Panc1 (cell line): ENCODE data around the gene STX1A. TPM values are rescaled to one million over a fixed set of nuclear protein-coding genes. Genes with fewer than 3 reads are reported as not detected.

Experiments
- ATAC-seq: fragments of 200-7000 bp; cut with Tn5 transposase; 2 replicates; pipeline ENCODE4 v1.9.1; 2020; ENCODE audit warnings: mild to moderate bottlenecking, moderate library complexity
- BruUV-seq: library from RNA; stranded (reverse); fragments of 400-500 nt; replicated peaks from 2 replicates; lab custom pipeline; 2021; lab: Mats Ljungman, UMichigan
- CTCF ChIA-PET: fragments of 300-600 bp; sonication (Branson Sonifier 250); formaldehyde crosslinking; loops from one replicate; lab custom pipeline; 2022; ENCODE audit warnings: antibody characterized with exemption; lab: Charles Lee
- POLR2A ChIA-PET: fragments of 300-600 bp; sonication (Branson Sonifier 250); formaldehyde crosslinking; loops from one replicate; lab custom pipeline; 2022; ENCODE audit warnings: antibody characterized with exemption; lab: Charles Lee
- DNase-seq: peaks from one replicate; pipeline ENCODE4 v3.0.0-alpha.2; 2010; ENCODE audit warnings: low read depth, low spot score
- H3K27ac ChIP-seq: 2 replicates; pipeline ENCODE4 v1.5.1; 2011; ENCODE audit warnings: mild to moderate bottlenecking, low read length, inconsistent platforms
- H3K27me3 ChIP-seq: fragments of 200-500 bp; sonication (Bioruptor generic); 2 replicates; pipeline ENCODE4 v1.6.0; 2014; ENCODE audit warnings: low read length, inconsistent platforms; ENCODE audit not compliant: control insufficient read depth, insufficient read depth
- H3K36me3 ChIP-seq: fragments of 200-500 bp; sonication (Bioruptor generic); 2 replicates; pipeline ENCODE4 v1.5.1; 2014; ENCODE audit warnings: inconsistent platforms, mild to moderate bottlenecking, low read length, moderate library complexity; ENCODE audit not compliant: control insufficient read depth, insufficient read depth
- H3K4me1 ChIP-seq: 2 replicates; pipeline ENCODE4 v1.5.1; 2011; ENCODE audit warnings: inconsistent platforms, mild to moderate bottlenecking, low read length, moderate library complexity; ENCODE audit not compliant: control insufficient read depth, insufficient read depth
- H3K4me3 ChIP-seq, 2 experiments: 2 replicates each; pipeline ENCODE4 v1.5.1; 2011 to 2012; ENCODE audit warnings: low read depth in 2 of 2, low read length in 2 of 2, mild to moderate bottlenecking in 2 of 2, inconsistent platforms in 1 of 2, moderate library complexity in 1 of 2
- H3K9me3 ChIP-seq: fragments of 200-500 bp; sonication (Bioruptor generic); 2 replicates; pipeline ENCODE4 v1.5.1; 2014; ENCODE audit warnings: low read depth, mild to moderate bottlenecking, inconsistent platforms, low read length, moderate library complexity; ENCODE audit not compliant: control insufficient read depth, insufficient read depth
- CTCF ChIP-seq: fragments of 450-650 bp; IDR thresholded peaks from 2 replicates; pipeline ENCODE4 v1.5.1; 2017; ENCODE audit warnings: mild to moderate bottlenecking
- POLR2AphosphoS5 ChIP-seq: IDR thresholded peaks from 2 replicates; pipeline ENCODE4 v1.6.1; 2012; ENCODE audit warnings: mild to moderate bottlenecking, low read depth, low read length, moderate library complexity
- SIN3A ChIP-seq: IDR thresholded peaks from 2 replicates; pipeline ENCODE4 v1.6.1; 2012; ENCODE audit warnings: low read depth, mild to moderate bottlenecking, low read length, moderate library complexity, borderline replicate concordance; ENCODE audit not compliant: insufficient read depth
- TCF7L2 ChIP-seq: IDR thresholded peaks from 2 replicates; pipeline ENCODE4 v1.6.1; 2011; ENCODE audit warnings: mild to moderate bottlenecking, low read depth, low read length, inconsistent platforms
- in situ Hi-C: cut with HindIII; loops from 2 replicates; pipeline ENCODE4 v1.10.0; 2016; ENCODE audit warnings: low sequenced_read_pairs, low pct_unique_long_range_greater_than_20kb
- intact Hi-C: fragments of 100-400 bp; cut with micrococcal nuclease; formaldehyde crosslinking; loops from one replicate; pipeline ENCODE4 v1.10.0; 2022; ENCODE audit not compliant: unreplicated experiment
- total RNA-seq: library from RNA; stranded (reverse); gene quantifications from one replicate; pipeline ENCODE4 v1.2.1, GENCODE V29; 2021; ENCODE audit not compliant: unreplicated experiment
- TF ChIP-seq, protein P1 (sequence below), 2 experiments: IDR thresholded peaks; 2 replicates each; pipeline ENCODE4 v1.6.1; 2011 to 2012; ENCODE audit warnings: low read depth in 2 of 2, control low read depth in 1 of 2, low read length in 1 of 2, mild to moderate bottlenecking in 1 of 2, moderate library complexity in 1 of 2; ENCODE audit not compliant: insufficient read depth in 1 of 2

Gene STX1A
- total RNA-seq, 1 experiment from 2014 or later: 80.9 TPM

GRCh38 chr7:73740212-73740611 lies 20.7 kb upstream of the STX1A start:
- BruUV-seq: no TSS peak
- no peak for TF ChIP-seq TCF7L2
- no peak for TF ChIP-seq CTCF
- TF ChIP-seq, protein P1, sequence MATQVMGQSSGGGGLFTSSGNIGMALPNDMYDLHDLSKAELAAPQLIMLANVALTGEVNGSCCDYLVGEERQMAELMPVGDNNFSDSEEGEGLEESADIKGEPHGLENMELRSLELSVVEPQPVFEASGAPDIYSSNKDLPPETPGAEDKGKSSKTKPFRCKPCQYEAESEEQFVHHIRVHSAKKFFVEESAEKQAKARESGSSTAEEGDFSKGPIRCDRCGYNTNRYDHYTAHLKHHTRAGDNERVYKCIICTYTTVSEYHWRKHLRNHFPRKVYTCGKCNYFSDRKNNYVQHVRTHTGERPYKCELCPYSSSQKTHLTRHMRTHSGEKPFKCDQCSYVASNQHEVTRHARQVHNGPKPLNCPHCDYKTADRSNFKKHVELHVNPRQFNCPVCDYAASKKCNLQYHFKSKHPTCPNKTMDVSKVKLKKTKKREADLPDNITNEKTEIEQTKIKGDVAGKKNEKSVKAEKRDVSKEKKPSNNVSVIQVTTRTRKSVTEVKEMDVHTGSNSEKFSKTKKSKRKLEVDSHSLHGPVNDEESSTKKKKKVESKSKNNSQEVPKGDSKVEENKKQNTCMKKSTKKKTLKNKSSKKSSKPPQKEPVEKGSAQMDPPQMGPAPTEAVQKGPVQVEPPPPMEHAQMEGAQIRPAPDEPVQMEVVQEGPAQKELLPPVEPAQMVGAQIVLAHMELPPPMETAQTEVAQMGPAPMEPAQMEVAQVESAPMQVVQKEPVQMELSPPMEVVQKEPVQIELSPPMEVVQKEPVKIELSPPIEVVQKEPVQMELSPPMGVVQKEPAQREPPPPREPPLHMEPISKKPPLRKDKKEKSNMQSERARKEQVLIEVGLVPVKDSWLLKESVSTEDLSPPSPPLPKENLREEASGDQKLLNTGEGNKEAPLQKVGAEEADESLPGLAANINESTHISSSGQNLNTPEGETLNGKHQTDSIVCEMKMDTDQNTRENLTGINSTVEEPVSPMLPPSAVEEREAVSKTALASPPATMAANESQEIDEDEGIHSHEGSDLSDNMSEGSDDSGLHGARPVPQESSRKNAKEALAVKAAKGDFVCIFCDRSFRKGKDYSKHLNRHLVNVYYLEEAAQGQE (IDR thresholded peaks at IDR 0.05; ENCODE audit: insufficient read depth in 1 of 2, low read depth in 2 of 2, low read length in 1 of 2): no peak
- TF ChIP-seq SIN3A: no peak
- TF ChIP-seq POLR2AphosphoS5: no peak
- ChIA-PET POLR2A (interaction anchor here (0.7 to 1.6 kb wide), 3 partner anchors 83 to 92 kb away, joined by 3 to 7 read pairs (median 3); no protein-coding TSS in a partner anchor), CTCF (interaction anchor here (0.6 kb wide), 1 partner anchor 92 kb away, joined by 3 read pairs; no protein-coding TSS in a partner anchor)
- intact Hi-C loops (no loop called here), in situ Hi-C loops (no loop called here)
- no peak overlapping the region for H3K4me3 ChIP-seq
- H3K27ac ChIP-seq: peak overlapping the region; percentile 62
- DNase-seq (no peak), ATAC-seq (no peak)
- H3K4me1 ChIP-seq: peaks cover 60% of the 10 kb centered on the region
- no peaks in the 10 kb centered on the region for H3K27me3 ChIP-seq
- H3K9me3 ChIP-seq: no peaks in the 10 kb centered on the region
- H3K36me3 ChIP-seq: peaks cover 5% of the 10 kb centered on the region; the same call in 1 of the 2 replicates

- no peak for ATAC-seq
- in situ Hi-C loops (no loop called here), intact Hi-C loops (no loop called here)
- CTCF ChIA-PET: interaction anchor here (0.5 to 0.7 kb wide), 2 partner anchors 17 to 71 kb away, joined by 4 to 5 read pairs; no protein-coding TSS in a partner anchor
- peak overlapping the region; percentile 96 for H3K27ac ChIP-seq
- no peak for DNase-seq
- TF ChIP-seq POLR2AphosphoS5 (no peak), CTCF (no peak), SIN3A (no peak), TCF7L2 (no peak)
- TF ChIP-seq, protein P1 (IDR thresholded peaks at IDR 0.05; ENCODE audit: insufficient read depth in 1 of 2, low read depth in 2 of 2, low read length in 1 of 2): no peak
- POLR2A ChIA-PET: interaction anchor here (1.6 kb wide), 1 partner anchor 93 kb away, joined by 13 read pairs; no protein-coding TSS in a partner anchor
- TSS peak; percentile 82 for BruUV-seq
- H3K9me3 ChIP-seq: no peaks in the 10 kb centered on the region
- H3K4me1 ChIP-seq: peaks cover 65% of the 10 kb centered on the region
- H3K36me3 ChIP-seq: peaks cover 5% of the 10 kb centered on the region; the same call in 1 of the 2 replicates
- H3K4me3 ChIP-seq: peak overlapping the region; percentile 64 to 93
- H3K27me3 ChIP-seq: no peaks in the 10 kb centered on the region
Measured at GRCh38 chr7:73739387-73739767, 19.9 kb upstream of the STX1A start.
